ENCODE results near the gene CDHR2.

DNA sequence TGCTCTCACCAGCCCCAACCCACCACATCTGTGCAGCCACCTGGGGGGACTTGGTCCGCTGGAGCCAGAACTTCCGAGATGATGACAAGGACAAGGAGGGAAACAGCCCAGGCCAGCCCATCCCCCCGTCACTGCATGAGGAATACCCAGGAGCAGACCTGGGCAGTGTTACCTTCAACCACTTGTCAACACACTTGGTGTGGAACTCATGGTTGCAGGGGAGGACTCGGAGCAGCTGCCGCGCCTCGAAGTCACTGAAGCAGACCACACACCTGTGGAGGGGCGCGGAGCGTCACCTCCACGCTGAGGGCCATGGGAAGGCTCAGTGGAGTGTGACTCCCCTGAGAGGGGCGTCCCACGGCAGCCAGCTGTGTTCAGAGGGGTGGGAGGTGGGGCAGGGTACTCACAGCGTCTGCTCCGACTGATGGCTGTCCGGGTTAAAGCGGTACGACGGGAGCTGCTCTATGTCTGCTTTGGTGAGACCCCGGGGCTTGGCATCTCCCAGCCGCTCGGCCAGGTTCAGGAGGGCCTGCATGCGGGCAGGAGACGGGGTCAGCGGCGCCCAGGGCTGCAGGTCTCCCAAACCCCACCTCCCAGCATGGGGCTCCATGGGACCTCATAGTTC is 19.9 kb upstream of the CDHR2 start:
- TF ChIP-seq GATA3 (IDR thresholded peaks at IDR 0.05; ENCODE audit: low read depth, low read length) (no peak), GATA2 (IDR thresholded peaks at IDR 0.05; ENCODE audit: low read depth, low read length) (no peak)
